HCT116 (cell line): ENCODE measurements around the gene HES6. TPM values are rescaled to one million over a fixed set of nuclear protein-coding genes. Genes with fewer than 3 reads are reported as not detected.

Source experiments
- ATAC-seq: fragments of 200-7000 bp; cut with Tn5 transposase; 2 replicates; pipeline ENCODE4 v1.9.1; 2020; ENCODE audit warnings: mild to moderate bottlenecking, moderate library complexity
- BruUV-seq: library from RNA; stranded (reverse); fragments of 400-500 nt; replicated peaks from 2 replicates; lab custom pipeline; 2021; lab: Mats Ljungman, UMichigan
- CTCF ChIA-PET: fragments of 300-600 bp; sonication (Branson Sonifier 250); formaldehyde crosslinking; loops from one replicate; lab custom pipeline; 2021; ENCODE audit warnings: antibody characterized with exemption; lab: Charles Lee
- POLR2A ChIA-PET: fragments of 300-600, 350-600 bp; sonication (Branson Sonifier 250); formaldehyde crosslinking; loops from one replicate; lab custom pipeline; 2021; ENCODE audit warnings: antibody characterized with exemption; lab: Charles Lee
- RAD21 ChIA-PET, 2 experiments: fragments of 300-600 bp; sonication (Branson Sonifier 250); formaldehyde crosslinking; loops; one replicate each; lab custom pipeline; 2023; ENCODE audit warnings: low total read pairs in 2 of 2; ENCODE audit not compliant: uncharacterized antibody in 2 of 2, unreplicated experiment in 2 of 2, low non-redundant PET in 1 of 2; lab: Charles Lee
- DNase-seq: peaks from one replicate; pipeline ENCODE4 v3.0.0-alpha.2; 2010; ENCODE audit warnings: low read depth, low spot score
- H2AFZ ChIP-seq: fragments of 200-600 bp; shearing (Covaris generic), sonication (generic); 2 replicates; pipeline ENCODE4 v1.6.1; 2017; ENCODE audit warnings: low read depth, mixed run types, mixed read lengths, antibody characterized with exemption, low read length; ENCODE audit not compliant: poor library complexity, severe bottlenecking
- H3K27ac ChIP-seq: 2 replicates; pipeline ENCODE4 v1.5.1; 2012; ENCODE audit warnings: low read depth, low read length
- H3K27me3 ChIP-seq: fragments of 200-600 bp; sonication (generic); 2 replicates; pipeline ENCODE4 v1.6.1; 2016; ENCODE audit warnings: mixed run types, low read length, mixed read lengths; ENCODE audit not compliant: insufficient read depth
- H3K36me3 ChIP-seq, 2 experiments: fragments of 200-500 bp in 1 of 2; fragments of 200-600 bp in 1 of 2; sonication (Bioruptor generic) in 1 of 2; sonication (generic) in 1 of 2; 2 replicates each; pipeline versions ENCODE4 v1.5.1 to v1.6.1; 2014 to 2016; ENCODE audit warnings: low read length in 2 of 2, inconsistent platforms in 1 of 2, mixed read lengths in 1 of 2, mixed run types in 1 of 2; ENCODE audit not compliant: insufficient read depth in 2 of 2, control insufficient read depth in 1 of 2
- H3K4me1 ChIP-seq, 2 experiments: fragments of 200-600 bp in 1 of 2; sonication (generic) in 1 of 2; 2 replicates each; pipeline versions ENCODE4 v1.5.1 to v1.6.1; 2012 to 2017; ENCODE audit warnings: low read length in 2 of 2, inconsistent platforms in 1 of 2, mild to moderate bottlenecking in 1 of 2, mixed read lengths in 1 of 2, mixed run types in 1 of 2, moderate library complexity in 1 of 2; ENCODE audit not compliant: insufficient read depth in 2 of 2, control insufficient read depth in 1 of 2
- H3K4me2 ChIP-seq: fragments of 200-600 bp; sonication (generic); 2 replicates; pipeline ENCODE4 v1.6.1; 2017; ENCODE audit warnings: mixed run types, low read length, mixed read lengths
- H3K4me3 ChIP-seq, 2 experiments: fragments of 200-600 bp in 1 of 2; sonication (generic) in 1 of 2; replicated peaks in 1 of 2; 2 replicates each; pipeline ENCODE4 v1.5.1; 2011 to 2016; ENCODE audit warnings: low read length in 2 of 2, control low read depth in 1 of 2, low read depth in 1 of 2, mild to moderate bottlenecking in 1 of 2, mixed read lengths in 1 of 2, mixed run types in 1 of 2
- H3K79me2 ChIP-seq: fragments of 200-600 bp; sonication (generic); 2 replicates; pipeline ENCODE4 v1.6.1; 2017; ENCODE audit warnings: mild to moderate bottlenecking, mixed run types, low read length, moderate library complexity, mixed read lengths; ENCODE audit not compliant: insufficient read depth
- H3K9ac ChIP-seq: fragments of 200-600 bp; sonication (generic); 2 replicates; pipeline ENCODE4 v1.6.1; 2016; ENCODE audit warnings: low read length, mixed read lengths
- H3K9me2 ChIP-seq: fragments of 200-600 bp; sonication (generic), shearing (Covaris generic); 2 replicates; pipeline ENCODE4 v1.6.1; 2017; ENCODE audit warnings: mixed run types, mild to moderate bottlenecking, moderate library complexity; ENCODE audit not compliant: insufficient read depth
- H3K9me3 ChIP-seq, 2 experiments: fragments of 200-500 bp in 1 of 2; fragments of 200-600 bp in 1 of 2; sonication (Bioruptor generic) in 1 of 2; sonication (generic) in 1 of 2; 2 replicates each; pipeline ENCODE4 v1.6.1; 2014 to 2017; ENCODE audit warnings: low read length in 2 of 2, mixed read lengths in 2 of 2, inconsistent platforms in 1 of 2, low read depth in 1 of 2, mild to moderate bottlenecking in 1 of 2, mixed run types in 1 of 2, moderate library complexity in 1 of 2; ENCODE audit not compliant: control insufficient read depth in 1 of 2, insufficient read depth in 1 of 2
- H4K20me1 ChIP-seq: fragments of 200-600 bp; sonication (generic), shearing (Covaris generic); 2 replicates; pipeline ENCODE4 v1.6.1; 2017; ENCODE audit warnings: mixed run types, mild to moderate bottlenecking, moderate library complexity; ENCODE audit not compliant: insufficient read depth
- CTCF ChIP-seq, 3 experiments: fragments of 200-600 bp in 1 of 3; sonication (generic) in 1 of 3; IDR thresholded peaks in 2 of 3; conservative IDR thresholded peaks in 1 of 3; 2 replicates each; pipeline ENCODE4 v1.5.1; 2012 to 2017; ENCODE audit warnings: low read depth in 2 of 3, low read length in 2 of 3, antibody characterized with exemption in 1 of 3, borderline replicate concordance in 1 of 3, control low read depth in 1 of 3, mild to moderate bottlenecking in 1 of 3, mixed read lengths in 1 of 3, mixed run types in 1 of 3, moderate library complexity in 1 of 3; ENCODE audit not compliant: insufficient read depth in 1 of 3
- MAX ChIP-seq: IDR thresholded peaks from 2 replicates; pipeline ENCODE4 v1.6.1; 2012
- SP1 ChIP-seq: IDR thresholded peaks from 2 replicates; pipeline ENCODE4 v1.6.1; 2012; ENCODE audit warnings: low read depth
- YY1 ChIP-seq: IDR thresholded peaks from 2 replicates; pipeline ENCODE4 v1.6.1; 2011; ENCODE audit warnings: low read length, low read depth, moderate library complexity, mild to moderate bottlenecking; ENCODE audit not compliant: insufficient replicate concordance; ENCODE audit errors: extremely low read depth
- intact Hi-C: fragments of 100-400 bp; cut with micrococcal nuclease; formaldehyde crosslinking; loops from 2 replicates; pipeline ENCODE4 v1.10.0; 2022
- total RNA-seq: library from RNA; stranded (reverse); gene quantifications from one replicate; pipeline ENCODE4 v1.2.1, GENCODE V29; 2021; ENCODE audit not compliant: unreplicated experiment

HES6 gene
- total RNA-seq, 1 experiment from 2014 or later: 47.8 TPM

- ChIA-PET RAD21 (interaction anchor here in 1 of 2 experiments (0.6 to 0.9 kb wide), 2 partner anchors 196 to 410 kb away, joined by 3 to 5 read pairs; no protein-coding TSS in a partner anchor), POLR2A (no interaction called here), CTCF (no interaction called here)
- Histone ChIP-seq H3K27me3 (no peaks in the 10 kb centered on the region), H3K36me3 (peaks cover 6 to 15% of the 10 kb centered on the region in 2 experiments), H3K4me3 (no peak overlapping the region), H3K9me2 (no peaks in the 10 kb centered on the region), H2AFZ (no peak overlapping the region), H3K4me2 (no peak overlapping the region), H4K20me1 (no peaks in the 10 kb centered on the region), H3K4me1 (peaks cover 3 to 13% of the 10 kb centered on the region in 2 experiments; a peak in 3 of 4 replicates), H3K9me3 (no peaks in the 10 kb centered on the region), H3K79me2 (no peaks in the 10 kb centered on the region), H3K27ac (peak overlapping the region; percentile 22; the same call in 1 of the 2 replicates), H3K9ac (no peak overlapping the region)
- intact Hi-C loops: no loop called here
- ATAC-seq (no peak), DNase-seq (no peak)
- TF ChIP-seq CTCF (IDR thresholded peaks at IDR 0.05 in 2 of 3, conservative IDR thresholded peaks at IDR 0.05 in 1 of 3; ENCODE audit: borderline replicate concordance in 1 of 3, insufficient read depth in 1 of 3, low read depth in 2 of 3, low read length in 2 of 3) (0 out of 6 replicates have a peak, but pooled peaks of 1 of the 3 experiments have one; percentile 7), SP1 (no peak)
- BruUV-seq: no TSS peak
Measured at GRCh38 chr2:238267884-238268680, 28.2 kb upstream of the HES6 start.

GRCh38 chr2:238267341-238267710 lies 27.5 kb upstream of the HES6 start:
- Histone ChIP-seq H3K9me2 (no peaks in the 10 kb centered on the region), H3K9me3 (no peaks in the 10 kb centered on the region), H3K27ac (peak overlapping the region; percentile 22), H2AFZ (no peak overlapping the region), H3K4me2 (peak overlapping the region; percentile 30; the same call in 1 of the 2 replicates), H3K36me3 (peaks cover 6 to 11% of the 10 kb centered on the region in 2 experiments), H3K9ac (no peak overlapping the region), H3K27me3 (no peaks in the 10 kb centered on the region), H3K4me3 (no peak overlapping the region), H4K20me1 (no peaks in the 10 kb centered on the region), H3K4me1 (peaks cover 3 to 13% of the 10 kb centered on the region in 2 experiments; a peak in 3 of 4 replicates), H3K79me2 (no peaks in the 10 kb centered on the region)
- intact Hi-C loops: no loop called here
- no TSS peak for BruUV-seq
- no peak for DNase-seq
- ChIA-PET RAD21 (interaction anchor here in 1 of 2 experiments (0.6 to 0.9 kb wide), 2 partner anchors 197 to 409 kb away, joined by 3 to 5 read pairs; no protein-coding TSS in a partner anchor), CTCF (no interaction called here), POLR2A (no interaction called here)
- peak; percentile 43 for ATAC-seq
- no peak for TF ChIP-seq MAX
- TF ChIP-seq YY1: no peak
